ENCODE data around the gene SPEM1.
A peak's percentile ranks its signal among the peaks of the same experiment; 100 is the strongest.

The SPEM1 gene

DNA sequence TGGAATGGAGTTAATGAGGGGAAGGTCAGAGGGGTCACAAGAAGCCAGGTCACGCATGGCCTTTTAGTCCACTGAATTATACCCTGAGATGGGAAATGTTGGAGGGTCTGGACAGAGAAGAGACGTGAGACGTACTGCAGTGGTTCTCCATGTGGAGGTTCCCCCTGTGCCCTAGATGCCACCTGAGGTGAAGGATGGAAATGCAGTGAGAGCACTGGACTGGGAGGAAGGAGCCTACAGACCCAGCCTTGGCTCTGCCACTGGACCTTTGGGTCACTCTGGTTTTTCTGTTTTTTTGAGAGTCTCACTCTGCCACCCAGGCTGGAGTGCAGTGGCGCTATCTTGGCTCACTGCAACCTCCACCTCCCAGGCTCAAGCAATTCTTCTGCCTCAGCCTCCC lies 24.0 kb upstream of the SPEM1 start:
- DNase-seq (ENCODE audit: insufficient read length, low spot score) (no peak), FAIRE-seq (no peak)

DNA sequence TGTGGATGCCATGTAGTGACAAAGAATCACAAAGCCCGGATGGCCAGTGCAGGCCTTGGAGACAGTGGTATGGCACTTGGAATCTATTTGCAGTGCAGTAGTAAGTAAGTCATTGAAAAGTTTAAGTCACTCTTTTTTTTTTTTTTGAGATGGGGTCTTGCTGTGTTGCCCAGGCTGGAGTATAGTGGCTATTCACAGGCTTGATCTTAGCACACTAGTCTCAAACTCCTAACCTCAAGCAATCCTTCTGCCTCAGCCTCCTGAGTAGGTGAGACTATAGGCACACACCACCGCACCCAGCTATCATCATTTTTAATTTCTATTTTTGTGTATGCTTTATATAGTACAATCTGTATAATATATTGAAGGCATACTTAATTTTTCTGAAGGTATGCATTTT lies 21.5 kb upstream of the SPEM1 start:
- no peak for DNase-seq (ENCODE audit: insufficient read length, low spot score)
- no peak for FAIRE-seq

DNA sequence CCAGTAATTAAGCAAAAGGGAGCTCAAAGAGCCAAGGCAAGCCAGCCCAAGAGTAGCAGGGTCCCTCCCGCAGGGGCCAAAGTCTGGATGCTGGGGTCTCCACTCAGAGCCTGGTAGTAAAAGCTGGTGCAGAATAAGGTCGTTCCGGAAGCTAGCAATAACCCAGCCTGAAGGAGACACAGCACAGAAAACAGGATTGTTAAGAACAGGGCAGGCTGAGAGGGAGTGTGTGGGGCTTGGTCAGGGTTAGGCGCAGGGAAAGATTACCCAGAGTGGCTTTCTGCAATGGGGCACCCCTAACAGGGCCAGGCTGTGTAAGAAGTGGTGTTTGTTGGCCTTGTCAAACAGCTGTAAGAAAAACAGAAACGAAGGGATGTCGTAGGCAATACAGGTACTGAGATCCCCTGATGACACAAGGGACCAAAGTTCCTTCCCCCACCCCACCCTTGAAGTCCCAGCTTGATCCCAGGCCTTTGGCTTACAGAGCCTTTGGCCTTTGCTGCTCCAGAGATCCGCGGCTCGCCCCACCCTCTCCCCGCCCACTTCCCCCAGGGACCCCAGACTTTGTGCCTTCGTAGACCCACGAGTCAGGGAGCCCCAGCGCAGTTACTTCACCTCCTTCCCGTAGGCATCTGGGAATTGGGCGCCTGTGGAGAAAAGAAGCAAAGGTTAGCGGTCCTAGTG lies 16.9 kb upstream of the SPEM1 start:
- peak; percentile 9 for FAIRE-seq
- no peak for DNase-seq (ENCODE audit: insufficient read length, low spot score)

DNA sequence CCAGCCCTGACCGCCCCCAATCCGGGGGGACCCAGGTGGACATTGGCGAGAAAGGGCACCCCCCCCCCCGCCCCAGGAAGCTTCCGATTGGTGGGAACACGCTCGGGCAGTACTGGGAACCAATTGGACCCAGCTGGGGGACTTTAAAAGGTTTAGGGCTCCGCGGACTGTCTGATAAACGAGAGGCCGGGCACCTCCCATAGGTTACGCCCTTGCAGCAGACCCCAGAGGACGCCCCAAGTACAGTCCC lies 16.5 kb upstream of the SPEM1 start:
- no peak for FAIRE-seq
- peak; percentile 85 for DNase-seq (ENCODE audit: insufficient read length, low spot score)

DNA sequence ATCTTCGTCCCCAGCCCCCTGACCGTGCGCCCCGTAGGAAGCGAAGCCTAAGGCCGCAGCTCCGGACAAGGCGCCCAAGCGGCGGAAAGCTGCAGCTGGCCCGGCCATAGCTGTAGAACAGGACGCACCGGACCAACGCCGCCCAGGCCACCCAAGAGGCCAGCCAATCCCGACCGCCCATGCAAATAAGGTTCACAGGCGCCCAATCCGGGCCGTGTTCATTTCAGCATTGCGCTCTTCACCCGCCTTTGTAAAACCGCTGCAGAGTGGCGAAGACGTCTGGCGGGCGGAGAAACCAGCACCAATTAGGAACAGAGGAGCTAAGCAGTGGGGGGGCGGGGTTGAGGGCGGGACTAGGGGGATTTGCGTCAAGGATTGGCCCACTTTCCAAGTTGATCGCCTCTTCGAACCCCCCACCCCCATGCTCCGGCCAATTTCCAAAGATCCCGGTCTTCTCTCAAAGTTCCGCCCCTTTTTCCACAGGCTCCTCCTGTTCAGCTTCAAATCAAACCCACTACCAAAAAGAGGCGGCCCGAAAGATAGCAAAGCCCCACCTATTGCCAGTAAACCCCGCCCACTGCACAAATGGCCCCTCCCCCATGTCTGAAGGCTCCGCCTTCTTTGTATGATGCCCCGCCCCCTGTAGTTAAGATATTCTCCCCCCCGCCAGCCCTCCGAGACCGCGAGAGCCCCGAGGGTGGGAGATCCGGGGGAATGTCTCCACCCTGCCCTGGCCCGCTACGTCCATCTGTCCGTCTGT lies 16.0 kb upstream of the SPEM1 start, which contains the start of gene TMEM256:
TMEM256 (minus strand) TSS at position 121 of the 760 bp plus-strand sequence; CDS start at position 108, 13 bp downstream.
- FAIRE-seq, result peak; percentile 98
- peak; percentile 99 for DNase-seq (ENCODE audit: insufficient read length, low spot score)

DNA sequence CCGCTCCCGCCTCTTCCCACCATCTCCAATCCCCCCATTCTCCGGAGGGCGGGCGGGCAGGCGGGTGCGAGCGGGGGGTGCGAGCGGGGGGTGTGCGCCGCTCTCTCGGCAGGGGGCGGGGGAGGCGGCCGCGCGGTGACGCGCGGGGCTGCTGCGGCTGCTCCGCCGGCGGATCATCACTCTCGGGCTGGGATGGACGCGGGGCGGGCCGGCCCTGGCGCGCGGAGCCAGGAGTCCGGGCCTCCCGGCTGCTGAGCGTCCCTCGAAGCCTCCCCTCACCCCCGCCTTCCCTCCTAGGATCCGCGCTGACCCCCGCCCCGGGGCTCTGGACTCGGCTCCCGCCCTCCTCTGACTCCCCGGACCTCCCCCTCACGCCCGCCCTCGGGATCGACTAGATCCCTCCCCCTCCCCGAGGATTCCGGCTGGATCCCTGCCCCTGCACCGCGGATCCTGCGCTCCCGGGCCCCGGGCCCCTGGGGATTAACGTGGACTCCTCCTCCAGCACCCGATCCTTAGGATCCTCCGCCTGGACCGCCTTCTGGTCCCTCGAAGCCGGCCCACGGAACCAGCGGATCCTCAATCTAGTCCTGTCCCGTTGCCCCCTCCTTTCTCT lies 15.3 kb upstream of the SPEM1 start:
- DNase-seq (ENCODE audit: insufficient read length, low spot score) (peak; percentile 81), FAIRE-seq (no peak)

DNA sequence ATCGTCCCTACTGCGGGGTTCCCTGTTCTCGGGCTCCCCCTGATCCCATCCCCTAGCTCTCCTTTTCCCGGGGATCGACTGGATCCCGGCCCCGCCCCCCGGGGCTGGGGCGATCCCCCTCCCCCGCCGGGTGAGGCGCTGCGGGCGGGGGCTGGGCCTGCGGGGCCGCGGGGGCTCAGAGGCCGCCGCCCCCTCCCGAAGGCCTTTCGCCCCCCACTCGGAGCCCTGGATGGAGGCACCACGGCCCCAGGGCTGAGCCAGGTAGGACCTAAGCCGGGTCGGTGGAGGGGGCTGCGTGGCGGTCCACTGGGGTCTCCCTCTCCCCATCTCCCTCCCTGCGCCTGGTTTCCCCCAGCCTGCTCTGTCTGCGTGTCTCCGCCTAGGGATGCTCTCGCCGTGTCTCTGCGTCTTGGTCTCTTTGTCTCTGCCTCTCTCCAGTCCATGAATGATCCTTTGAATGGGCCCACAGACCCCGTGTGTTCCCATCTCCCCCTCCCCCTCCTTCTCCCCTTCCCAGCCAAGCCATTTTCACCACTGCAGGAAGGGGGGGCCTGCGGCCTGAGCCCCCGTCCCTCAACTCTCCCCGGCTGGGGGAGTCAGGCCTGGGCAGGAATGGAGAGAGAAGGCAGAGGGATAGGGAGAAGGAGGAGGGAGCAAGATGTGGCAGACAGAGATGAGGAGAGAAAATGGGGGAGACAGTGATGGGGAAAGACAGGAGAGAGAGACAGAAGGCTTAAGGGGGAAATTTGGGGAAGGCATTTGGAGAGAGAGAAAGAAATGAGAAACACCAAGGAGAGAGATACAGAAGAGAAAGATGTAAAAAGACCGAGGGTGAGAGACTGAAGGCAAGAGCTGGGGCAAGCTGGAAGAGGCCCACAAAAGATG lies 14.5 kb upstream of the SPEM1 start:
- no peak for DNase-seq (ENCODE audit: insufficient read length, low spot score)

DNA sequence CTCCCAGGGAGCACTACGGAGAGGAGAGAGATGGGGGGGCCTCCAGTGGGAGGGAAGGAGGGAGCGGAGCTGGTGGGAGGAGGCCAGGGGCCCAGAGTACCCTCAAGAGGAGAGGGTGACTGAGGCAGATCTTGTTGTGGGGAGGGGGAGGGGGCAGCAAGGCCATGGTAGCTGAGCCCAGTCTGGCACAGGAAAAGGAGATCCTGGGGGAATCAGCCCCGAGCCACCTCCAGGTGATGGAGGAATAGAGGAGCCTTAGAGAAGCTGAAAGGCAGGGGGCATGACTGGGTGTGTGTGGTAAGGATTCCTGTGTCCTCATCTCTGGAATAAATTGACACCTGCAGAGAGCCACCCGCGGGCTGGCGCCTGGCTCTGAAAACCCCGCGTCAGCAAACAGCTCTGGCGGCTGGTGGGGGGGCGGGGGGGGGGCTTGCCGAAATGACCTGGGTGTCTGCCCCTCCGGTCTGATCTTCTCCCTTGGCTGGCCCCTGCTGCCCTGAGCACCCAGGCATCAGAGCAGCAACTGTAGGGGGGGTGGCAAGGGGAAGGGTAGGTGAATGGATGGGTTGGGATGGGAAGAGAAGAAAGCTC lies 13.8 kb upstream of the SPEM1 start:
- FAIRE-seq, result no peak
- no peak for DNase-seq (ENCODE audit: insufficient read length, low spot score)

More for the DNA sequence above, 14.5 kb upstream of the SPEM1 start:
- no peak for FAIRE-seq

DNA sequence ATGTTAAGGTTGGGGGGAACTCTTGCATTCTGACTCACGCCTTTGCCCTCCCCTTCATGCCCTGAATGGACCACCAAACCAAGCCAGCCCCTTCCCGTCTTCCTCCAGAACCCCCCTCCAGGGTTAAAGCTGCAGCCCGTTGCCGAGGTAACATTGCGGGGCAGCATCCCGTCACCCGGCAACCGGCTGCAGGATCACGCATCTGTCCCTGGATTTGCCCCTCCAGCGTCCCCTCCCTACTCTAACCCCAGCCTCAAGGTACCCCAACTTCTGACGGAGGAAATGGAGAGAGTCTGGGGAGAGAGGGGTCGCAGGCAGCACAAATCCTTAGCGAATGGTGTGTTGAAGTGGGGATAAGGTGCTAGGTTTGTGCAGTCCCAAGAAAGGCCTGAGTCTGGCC lies 13.0 kb upstream of the SPEM1 start:
- no peak for DNase-seq (ENCODE audit: insufficient read length, low spot score)
- FAIRE-seq, result no peak

DNA sequence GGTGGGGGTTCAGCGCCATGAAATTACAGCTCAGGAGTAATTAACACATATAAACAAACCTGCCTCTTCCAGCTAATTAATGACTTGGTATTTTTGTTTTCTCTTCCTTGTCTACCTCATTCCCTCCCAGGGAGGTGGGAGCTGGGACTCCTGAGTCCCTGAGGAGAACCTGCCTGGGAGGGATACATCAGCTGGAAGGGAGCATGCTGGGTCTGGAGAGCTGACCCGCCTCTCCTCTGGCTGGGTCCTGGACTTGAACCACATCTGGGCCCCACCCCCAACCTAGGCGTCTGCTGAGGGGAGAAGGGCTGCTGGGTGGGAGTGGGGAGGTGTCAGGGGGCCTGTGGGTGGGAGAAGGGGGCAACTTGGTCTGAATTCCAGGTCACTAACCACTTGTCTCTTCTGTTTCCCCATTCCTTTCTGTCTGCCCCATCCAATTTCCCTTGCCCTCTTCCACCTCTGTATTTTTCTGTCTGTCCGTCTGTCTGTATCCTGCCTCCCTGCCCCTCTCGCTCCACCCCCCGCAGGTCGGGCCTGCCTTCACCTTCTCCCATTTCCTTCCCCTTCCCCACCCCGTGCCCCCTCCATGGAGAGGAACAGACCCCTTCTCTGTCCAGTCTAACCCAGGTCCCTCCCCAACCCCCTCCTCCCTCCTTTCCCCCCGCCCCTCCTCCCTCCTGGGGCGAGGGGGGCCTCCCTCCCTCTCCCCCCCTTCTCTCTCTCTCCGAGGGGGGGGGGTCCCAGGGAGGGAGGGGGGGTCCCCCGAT lies 12.5 kb upstream of the SPEM1 start, which contains the start of gene NLGN2:
NLGN2 (plus strand) TSS at position 361 of the 767 bp plus-strand sequence. CDS start 411 bp downstream, outside the sequence.
- DNase-seq (ENCODE audit: insufficient read length, low spot score) (no peak), FAIRE-seq (no peak)

DNA sequence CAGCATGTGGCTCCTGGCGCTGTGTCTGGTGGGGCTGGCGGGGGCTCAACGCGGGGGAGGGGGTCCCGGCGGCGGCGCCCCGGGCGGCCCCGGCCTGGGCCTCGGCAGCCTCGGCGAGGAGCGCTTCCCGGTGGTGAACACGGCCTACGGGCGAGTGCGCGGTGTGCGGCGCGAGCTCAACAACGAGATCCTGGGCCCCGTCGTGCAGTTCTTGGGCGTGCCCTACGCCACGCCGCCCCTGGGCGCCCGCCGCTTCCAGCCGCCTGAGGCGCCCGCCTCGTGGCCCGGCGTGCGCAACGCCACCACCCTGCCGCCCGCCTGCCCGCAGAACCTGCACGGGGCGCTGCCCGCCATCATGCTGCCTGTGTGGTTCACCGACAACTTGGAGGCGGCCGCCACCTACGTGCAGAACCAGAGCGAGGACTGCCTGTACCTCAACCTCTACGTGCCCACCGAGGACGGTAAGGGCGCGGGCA lies 11.8 kb upstream of the SPEM1 start:
- no peak for FAIRE-seq
- DNase-seq (ENCODE audit: insufficient read length, low spot score), result no peak

DNA sequence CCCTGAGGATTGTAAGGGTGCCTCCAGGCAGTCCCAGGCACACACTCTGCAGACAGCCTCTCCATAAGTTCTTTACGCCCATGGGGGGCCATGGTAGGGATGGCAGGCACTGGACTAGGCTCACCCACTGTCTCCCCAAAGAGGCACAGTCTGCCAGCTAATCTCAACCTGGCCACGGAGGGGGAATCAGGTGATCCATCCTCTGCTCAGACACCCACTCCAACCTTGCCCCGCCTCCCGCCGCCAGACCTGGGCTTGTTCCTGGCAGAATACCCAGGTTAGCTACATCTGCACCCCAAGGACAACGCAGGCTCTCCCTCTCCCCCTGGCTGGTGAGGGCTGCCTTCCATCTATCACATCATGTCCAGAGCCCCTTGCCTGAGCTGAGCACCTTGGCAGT lies 11.3 kb upstream of the SPEM1 start:
- no peak for FAIRE-seq
- DNase-seq (ENCODE audit: insufficient read length, low spot score), result no peak

DNA sequence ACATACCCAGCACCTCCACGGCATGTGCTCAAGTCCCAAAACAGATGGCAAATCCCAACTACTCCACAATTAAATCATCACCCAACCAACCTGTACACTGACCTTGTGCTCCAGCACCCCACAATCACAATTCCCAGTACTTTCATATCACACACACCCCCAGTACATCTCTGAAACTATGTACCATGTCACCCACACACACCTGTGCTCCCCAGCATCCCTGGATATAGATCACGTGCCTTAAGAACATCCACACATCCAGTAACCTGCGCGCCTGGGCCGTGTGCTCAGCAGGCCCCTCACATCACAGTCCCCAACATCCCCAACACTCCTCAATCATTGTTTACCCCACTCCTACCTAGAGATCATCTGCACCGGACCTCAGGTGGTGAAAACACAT lies 10.4 kb upstream of the SPEM1 start:
- FAIRE-seq (no peak), DNase-seq (ENCODE audit: insufficient read length, low spot score) (no peak)

DNA sequence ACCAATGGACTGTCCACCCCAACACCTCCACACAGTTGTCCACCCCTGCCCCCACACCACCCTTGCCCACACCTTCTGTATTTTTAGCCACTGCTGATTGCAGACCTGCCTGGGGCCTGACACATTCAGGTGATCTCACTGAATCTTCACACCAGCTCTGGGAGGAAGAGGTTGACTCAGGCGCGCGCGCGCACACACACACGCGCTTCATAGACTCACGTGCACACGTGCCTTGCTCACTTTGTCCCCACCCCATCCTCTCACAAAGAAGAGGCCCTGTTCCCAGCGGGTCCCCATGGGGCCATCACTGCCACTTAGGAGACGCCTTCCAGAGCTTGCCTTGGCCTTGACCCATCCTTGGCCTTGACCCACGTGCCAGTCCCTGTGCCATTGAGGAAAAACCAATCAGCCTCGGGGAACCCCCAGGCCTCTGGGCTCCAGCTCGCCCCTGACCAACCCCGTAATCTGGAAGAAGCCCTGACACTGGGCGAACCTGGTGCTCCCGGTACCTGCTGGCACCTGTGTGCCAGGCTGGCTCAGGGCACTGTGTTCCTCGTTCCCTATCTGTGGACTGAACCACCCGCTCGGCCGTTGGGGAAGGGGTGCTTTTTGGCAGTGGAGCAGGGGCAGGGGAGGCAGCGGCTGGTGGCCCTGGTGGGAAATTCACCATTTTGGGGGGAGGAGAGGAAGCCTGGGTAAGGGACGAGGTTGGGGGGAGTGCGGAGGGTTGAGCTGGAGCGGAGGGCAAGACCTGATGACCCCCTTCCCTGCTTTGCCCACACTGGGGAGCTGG lies 9.3 kb upstream of the SPEM1 start:
- no peak for FAIRE-seq
- DNase-seq (ENCODE audit: insufficient read length, low spot score), result no peak

DNA sequence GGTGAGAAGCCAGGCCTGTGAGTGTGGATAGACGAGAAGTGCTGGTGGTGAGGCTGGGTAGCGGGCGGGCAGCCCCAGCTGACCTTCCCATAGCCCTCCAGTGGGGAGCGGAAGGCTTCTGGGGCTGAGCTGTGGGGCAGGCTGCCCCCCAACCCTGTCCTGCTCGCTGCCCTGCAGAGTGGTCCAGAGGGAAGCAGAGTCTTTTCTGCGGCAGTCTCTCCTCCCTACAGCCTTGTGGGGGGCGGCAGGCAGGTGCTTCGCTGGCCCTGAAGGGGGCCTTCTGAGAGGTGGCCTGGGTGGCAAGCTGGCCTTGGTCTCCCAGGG lies 8.7 kb upstream of the SPEM1 start:
- no peak for DNase-seq (ENCODE audit: insufficient read length, low spot score)
- no peak for FAIRE-seq

DNA sequence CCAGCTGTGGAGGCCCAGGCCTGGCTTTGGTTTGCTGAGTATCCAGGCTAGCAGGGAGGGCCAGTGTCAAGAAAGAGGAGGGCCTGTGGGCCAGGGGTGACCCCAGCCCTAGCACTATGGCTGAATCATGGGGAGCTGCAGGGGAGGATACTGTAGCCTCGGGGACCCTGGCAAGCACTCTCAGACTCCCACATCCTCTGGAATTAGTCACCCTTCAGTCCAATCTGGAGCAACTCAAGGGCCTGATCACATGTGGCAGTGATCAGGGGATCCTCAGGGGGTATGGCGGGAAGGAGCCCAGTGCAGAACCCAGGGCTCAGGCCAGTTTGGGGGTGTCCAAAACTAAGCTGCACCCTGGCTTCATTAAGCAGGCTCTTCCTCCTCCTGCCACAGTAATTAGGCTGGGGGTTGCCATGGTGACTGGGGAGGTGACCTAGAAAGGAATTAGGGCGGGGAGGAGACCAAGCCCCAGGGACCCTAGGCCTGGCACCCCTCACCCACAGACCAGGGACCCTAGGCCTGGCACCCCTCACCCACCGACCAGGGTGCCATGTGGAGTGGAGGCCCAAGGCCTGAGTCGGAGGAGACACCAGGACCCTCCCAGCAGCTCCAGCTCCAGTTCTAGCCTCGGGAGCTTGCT lies 6.7 kb upstream of the SPEM1 start:
- DNase-seq (ENCODE audit: insufficient read length, low spot score), result peak; percentile 45
- peak; percentile 16 for FAIRE-seq

DNA sequence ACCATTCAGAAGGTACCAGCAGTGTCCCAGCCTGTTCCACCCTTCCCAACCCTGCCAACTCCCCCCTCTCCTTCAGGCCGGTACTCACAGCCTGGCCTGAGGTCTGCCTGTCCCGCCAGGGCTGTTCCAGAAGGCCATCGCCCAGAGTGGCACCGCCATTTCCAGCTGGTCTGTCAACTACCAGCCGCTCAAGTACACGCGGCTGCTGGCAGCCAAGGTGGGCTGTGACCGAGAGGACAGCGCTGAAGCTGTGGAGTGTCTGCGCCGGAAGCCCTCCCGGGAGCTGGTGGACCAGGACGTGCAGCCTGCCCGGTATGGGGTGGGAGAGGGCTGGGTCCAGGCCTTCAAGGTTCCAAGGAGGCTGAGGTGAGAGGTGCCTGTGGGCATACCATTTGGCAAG lies 5.3 kb upstream of the SPEM1 start:
- FAIRE-seq (no peak), DNase-seq (ENCODE audit: insufficient read length, low spot score) (no peak)

DNA sequence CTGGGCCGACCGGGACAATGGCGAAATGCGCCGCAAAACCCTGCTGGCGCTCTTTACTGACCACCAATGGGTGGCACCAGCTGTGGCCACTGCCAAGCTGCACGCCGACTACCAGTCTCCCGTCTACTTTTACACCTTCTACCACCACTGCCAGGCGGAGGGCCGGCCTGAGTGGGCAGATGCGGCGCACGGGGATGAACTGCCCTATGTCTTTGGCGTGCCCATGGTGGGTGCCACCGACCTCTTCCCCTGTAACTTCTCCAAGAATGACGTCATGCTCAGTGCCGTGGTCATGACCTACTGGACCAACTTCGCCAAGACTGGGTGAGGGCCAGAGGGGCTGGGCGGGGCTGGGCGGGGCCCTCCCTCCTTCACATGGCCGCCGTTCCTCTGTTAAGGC lies 4.3 kb upstream of the SPEM1 start:
- FAIRE-seq, result no peak
- DNase-seq (ENCODE audit: insufficient read length, low spot score), result no peak

DNA sequence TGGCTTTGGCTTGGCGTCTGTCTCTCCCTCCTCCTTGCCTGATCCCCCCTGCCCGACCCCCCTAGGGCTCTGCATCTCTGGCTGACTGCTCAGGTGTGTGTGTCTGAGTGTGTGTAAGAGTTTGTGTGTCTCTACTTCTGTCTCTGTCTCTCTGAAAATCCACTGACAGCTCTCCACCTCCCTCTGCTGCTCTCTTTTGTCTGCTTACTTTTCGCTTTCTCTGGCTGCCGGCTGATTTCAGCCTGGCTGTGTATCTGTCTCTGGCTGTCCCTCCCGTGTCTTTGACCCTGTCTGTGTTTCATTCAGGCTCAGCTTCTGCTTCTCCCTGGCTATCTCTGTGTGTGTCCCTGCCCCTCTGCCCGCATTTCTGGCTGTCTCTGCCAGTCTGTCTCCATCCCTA lies 3.8 kb upstream of the SPEM1 start:
- no peak for FAIRE-seq
- no peak for DNase-seq (ENCODE audit: insufficient read length, low spot score)
